ENCODE measurements around the gene KRT14. TPM values are rescaled to one million over a fixed set of nuclear protein-coding genes. Genes with fewer than 3 reads are reported as not detected.

KRT14 gene
- total RNA-seq, 1 experiment from 2014 or later = not detected

GRCh38 chr17:41559548-41559947 lies 27.1 kb downstream of the KRT14 start:
- TF ChIP-seq TCF7L2 (IDR thresholded peaks at IDR 0.05; ENCODE audit: low read depth, low read length) (no peak), CTCF (IDR thresholded peaks at IDR 0.05) (no peak), SIN3A (IDR thresholded peaks at IDR 0.05; ENCODE audit: borderline replicate concordance, insufficient read depth, low read depth, low read length) (no peak), POLR2AphosphoS5 (IDR thresholded peaks at IDR 0.05; ENCODE audit: low read depth, low read length) (no peak), REST (IDR thresholded peaks at IDR 0.05; ENCODE audit: insufficient read depth in 1 of 2, low read depth in 2 of 2, low read length in 1 of 2) (no peak)
- Histone ChIP-seq H3K9me3 (ENCODE audit: control insufficient read depth, insufficient read depth, low read depth, low read length) (no peaks in the 10 kb centered on the region), H3K4me1 (ENCODE audit: control insufficient read depth, insufficient read depth, low read length) (no peaks in the 10 kb centered on the region), H3K36me3 (ENCODE audit: control insufficient read depth, insufficient read depth, low read length) (no peaks in the 10 kb centered on the region), H3K27me3 (ENCODE audit: control insufficient read depth, insufficient read depth, low read length) (no peaks in the 10 kb centered on the region), H3K27ac (ENCODE audit: low read length) (no peak overlapping the region), H3K4me3 (ENCODE audit: low read depth in 2 of 2, low read length in 2 of 2) (no peak overlapping the region)
- ChIA-PET POLR2A (no interaction called here), CTCF (interaction anchor here (0.7 kb wide), 1 partner anchor 10 kb away, joined by 3 read pairs; no protein-coding TSS in a partner anchor)
- no TSS peak for BruUV-seq (replicated peaks)
- no peak for DNase-seq (ENCODE audit: low read depth, low spot score)
- ATAC-seq = no peak
- intact Hi-C loops (cut with micrococcal nuclease; ENCODE audit: unreplicated experiment) (no loop called here), in situ Hi-C loops (cut with HindIII; ENCODE audit: low pct_unique_long_range_greater_than_20kb, low sequenced_read_pairs) (no loop called here)

- Histone ChIP-seq H3K9me3 (ENCODE audit: control insufficient read depth, insufficient read depth, low read depth, low read length) (no peaks in the 10 kb centered on the region), H3K27ac (ENCODE audit: low read length) (no peak overlapping the region), H3K27me3 (ENCODE audit: control insufficient read depth, insufficient read depth, low read length) (no peaks in the 10 kb centered on the region), H3K4me1 (ENCODE audit: control insufficient read depth, insufficient read depth, low read length) (no peaks in the 10 kb centered on the region), H3K36me3 (ENCODE audit: control insufficient read depth, insufficient read depth, low read length) (no peaks in the 10 kb centered on the region), H3K4me3 (ENCODE audit: low read depth in 2 of 2, low read length in 2 of 2) (no peak overlapping the region)
- in situ Hi-C loops (cut with HindIII; ENCODE audit: low pct_unique_long_range_greater_than_20kb, low sequenced_read_pairs) = no loop called here
- no peak for ATAC-seq
- BruUV-seq (replicated peaks) = no TSS peak
- ChIA-PET POLR2A (no interaction called here), CTCF (interaction anchor here (1.3 kb wide), 1 partner anchor 9 kb away, joined by 3 read pairs; no protein-coding TSS in a partner anchor)
- TF ChIP-seq CTCF (IDR thresholded peaks at IDR 0.05) (no peak), REST (IDR thresholded peaks at IDR 0.05; ENCODE audit: insufficient read depth in 1 of 2, low read depth in 2 of 2, low read length in 1 of 2) (no peak), POLR2AphosphoS5 (IDR thresholded peaks at IDR 0.05; ENCODE audit: low read depth, low read length) (no peak), SIN3A (IDR thresholded peaks at IDR 0.05; ENCODE audit: borderline replicate concordance, insufficient read depth, low read depth, low read length) (no peak), TCF7L2 (IDR thresholded peaks at IDR 0.05; ENCODE audit: low read depth, low read length) (no peak)
- intact Hi-C loops (cut with micrococcal nuclease; ENCODE audit: unreplicated experiment) = no loop called here
- DNase-seq (ENCODE audit: low read depth, low spot score) = no peak
Measured at GRCh38 chr17:41556931-41557330, 29.8 kb downstream of the KRT14 start.

Measured in Panc1 (cell line).